Putamen (tissue), 1 donor: ENCODE results near the gene PLA2G4D.
A peak's percentile ranks its signal among the peaks of the same experiment; 100 is the strongest.

Source experiments
- DNase-seq: peaks from one replicate; pipeline ENCODE4 v3.0.0-alpha.2; 2016; ENCODE audit warnings: low spot score

Gene PLA2G4D

DNA sequence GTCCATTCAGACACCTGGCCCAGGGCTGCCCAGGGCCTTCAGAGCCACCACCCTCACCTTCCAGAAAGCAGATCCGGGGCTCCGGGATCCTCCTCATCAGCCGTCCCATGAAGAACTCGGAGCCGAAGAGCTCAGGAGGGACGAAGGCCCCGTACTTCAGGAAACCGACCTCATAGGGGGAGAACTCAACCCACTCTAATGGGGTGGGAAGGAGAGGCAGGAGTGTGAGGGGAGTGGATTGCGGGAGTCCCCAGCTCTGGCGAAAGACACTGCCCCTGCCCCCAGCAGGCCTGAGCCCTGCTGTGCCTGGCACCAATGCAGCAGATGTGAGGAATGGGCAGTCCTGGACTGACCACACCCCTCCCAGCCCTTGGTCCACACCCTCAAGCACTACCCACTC lies 22.6 kb downstream of the PLA2G4D start:
- DNase-seq: no peak

DNA sequence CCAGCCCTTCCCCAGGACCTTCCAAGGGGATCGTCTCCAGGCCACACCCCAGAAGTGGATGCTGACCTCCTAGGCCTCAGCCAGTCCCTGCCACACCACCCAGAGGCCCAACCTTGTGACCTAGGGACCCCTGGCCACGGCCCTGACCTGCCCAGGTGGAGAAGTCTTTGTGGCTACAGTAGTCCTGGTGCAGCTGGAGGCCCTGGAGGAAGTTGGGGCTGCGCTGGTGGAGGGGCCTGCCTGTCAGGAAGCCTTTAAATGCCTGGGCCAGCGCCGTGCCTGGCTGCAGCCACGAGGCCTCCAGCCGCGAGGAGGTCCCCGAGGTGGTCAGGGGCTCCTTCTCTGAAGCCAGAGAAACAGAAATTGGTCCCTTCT lies 23.4 kb downstream of the PLA2G4D start:
- DNase-seq: no peak

DNA sequence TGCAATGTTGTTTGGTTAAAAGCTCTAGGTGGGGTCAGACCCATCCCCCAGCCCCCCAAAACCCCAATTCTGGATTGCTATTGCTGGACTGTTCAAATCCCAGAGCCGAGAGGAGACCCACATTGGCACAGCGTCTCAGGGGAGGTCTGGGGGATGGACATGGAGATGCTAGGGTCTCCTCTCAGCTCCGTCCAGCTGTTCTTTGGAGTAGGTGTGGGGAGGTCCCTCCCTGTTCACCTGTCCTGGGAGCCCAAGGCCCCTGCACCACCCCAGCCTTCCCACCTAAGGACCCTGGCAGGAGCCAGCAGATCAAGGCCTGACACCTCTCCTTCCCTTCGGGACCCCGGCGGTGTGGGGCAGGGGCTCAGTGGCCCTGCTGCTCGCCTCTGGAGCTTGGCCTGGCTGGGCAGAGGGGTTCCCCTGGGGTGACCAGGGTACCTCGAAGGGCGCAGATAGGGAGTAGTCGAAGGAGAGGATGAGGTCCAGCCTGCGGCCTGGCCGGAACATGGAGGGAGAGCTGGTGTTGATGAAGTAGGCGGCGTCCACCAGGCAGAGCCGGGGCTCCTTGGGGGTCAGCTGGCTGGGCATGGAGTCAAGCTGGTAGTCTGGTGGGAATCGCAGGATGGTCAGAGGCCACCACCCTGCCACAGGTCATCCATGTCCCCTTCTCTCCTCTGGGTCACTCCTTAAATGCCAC lies 23.9 kb downstream of the PLA2G4D start:
- DNase-seq: no peak

DNA sequence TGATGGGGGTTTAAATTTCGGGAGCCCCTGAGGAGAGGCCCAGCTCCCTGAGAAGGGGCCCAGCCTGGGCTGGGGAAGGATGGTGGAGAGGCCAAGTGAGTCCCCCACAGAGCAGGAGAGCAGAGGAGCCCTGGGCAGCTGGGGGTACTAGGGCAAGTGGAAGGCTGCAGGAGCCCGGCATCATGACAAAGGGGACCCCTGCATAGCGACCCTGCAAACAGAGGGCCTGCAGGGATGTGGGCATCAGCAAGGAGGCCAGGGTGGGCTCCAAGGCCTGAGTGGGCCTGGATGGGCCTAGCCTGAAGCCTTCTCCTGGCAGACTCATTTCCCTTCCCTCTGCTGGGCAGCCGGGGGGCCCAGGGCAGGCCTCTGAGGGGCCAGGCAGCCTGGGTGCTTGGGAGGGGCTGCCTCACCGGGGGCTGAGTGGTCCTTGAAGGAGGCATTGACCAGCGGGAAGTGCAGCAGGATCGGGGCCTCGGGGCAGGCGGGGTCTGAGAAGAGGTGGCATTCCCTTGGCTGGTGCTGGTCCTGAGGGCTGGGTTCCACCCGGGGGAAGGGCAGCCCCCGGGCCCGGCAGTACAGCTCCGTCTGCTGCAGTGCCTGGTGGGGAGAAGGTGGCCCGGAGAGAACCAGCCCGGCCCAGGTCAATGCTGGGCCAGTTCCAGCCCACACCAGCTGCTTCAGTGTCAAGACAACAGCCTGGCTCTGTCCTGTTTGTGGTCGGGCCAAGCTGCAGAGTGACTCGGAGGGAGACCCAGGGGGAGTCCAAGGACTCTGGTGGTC lies 24.7 kb downstream of the PLA2G4D start:
- no peak for DNase-seq

DNA sequence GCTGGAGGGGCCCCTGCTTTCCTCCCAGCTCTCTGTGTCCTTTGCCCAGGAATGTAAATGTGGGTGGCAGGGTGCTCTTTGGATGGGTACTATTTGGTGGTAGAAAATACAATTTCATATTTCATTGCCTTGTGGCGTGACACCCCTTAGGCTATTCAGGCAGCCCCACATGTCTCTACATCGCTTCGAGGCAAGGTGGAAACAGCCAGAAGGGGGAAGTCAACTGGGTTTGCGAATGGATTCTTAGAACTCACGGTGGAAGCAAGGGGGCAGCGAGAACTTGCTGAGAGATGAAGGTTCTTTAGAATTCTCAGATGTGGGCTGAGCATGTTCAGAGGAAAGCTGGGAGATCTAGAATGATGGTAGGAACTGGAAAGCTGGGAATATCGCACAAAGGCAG lies 25.3 kb downstream of the PLA2G4D start:
- DNase-seq: no peak

DNA sequence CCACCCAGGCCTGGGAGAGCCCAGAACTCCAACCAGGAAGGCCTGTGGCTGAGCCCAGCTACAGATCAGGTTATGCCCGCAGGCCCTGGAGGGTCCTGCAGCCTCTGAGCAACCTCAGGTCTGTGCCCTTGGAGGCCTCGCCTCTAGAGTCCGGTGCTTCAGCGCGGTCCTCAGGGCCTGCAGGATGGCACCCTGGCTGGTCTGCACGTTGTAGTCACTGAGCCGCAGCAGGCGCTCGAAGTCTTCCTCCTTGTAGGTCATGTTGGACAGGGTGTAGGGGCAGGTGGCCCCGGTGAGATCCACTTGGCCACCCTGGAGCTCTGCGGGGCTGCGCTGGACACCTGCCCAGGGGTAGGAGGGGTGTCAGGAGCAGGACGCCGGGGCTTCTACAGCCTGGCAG lies 25.8 kb downstream of the PLA2G4D start:
- no peak for DNase-seq

DNA sequence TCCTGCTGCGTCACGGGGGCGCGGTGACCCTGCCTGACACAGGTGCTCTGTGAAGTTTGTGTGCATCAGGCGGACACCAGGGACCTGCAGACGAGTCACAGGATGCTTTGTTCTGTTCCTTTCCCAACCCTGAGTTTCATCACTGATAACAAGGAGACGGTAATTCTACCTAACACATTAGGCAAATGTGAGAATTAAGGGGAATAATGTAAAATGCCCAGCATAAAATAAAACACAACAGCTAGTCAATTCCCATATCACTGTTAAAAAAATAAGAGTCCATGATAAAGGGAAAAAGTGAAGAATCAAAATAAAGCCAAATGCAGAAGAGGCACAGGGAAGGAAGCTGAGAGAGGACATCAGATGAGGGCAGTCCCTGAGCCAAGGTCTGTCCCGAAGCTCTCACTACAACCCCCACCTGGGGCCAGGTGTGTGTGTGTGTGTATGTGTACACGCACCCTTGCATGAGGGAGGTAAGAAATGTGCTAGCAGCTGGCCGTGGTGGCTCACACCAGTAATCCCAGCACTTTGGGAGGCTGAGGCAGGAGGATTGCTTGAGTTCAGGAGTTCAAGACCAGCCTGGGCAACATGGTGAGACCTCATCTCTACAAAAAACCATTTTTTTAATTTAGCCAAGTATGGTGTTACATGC lies 27.5 kb downstream of the PLA2G4D start:
- no peak for DNase-seq

DNA sequence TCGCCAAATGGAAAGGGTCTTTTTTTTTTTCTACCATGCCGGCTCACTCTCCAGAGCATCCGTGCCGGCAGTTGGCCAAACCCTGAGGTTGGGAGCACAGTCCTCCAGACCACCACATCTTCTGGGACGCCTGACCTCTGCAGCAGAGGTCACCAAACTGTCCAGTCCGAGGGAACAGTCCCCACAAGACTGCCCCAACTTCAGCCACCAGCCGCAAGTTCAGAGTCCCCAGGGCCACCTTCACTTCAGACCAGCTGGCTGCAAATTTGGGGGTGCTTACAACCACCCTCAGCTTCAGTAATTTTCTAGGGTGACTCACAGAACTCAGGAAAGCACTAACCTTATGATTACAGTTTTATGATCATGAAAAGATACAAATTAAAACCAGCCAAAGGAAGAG lies 28.9 kb downstream of the PLA2G4D start:
- no peak for DNase-seq

DNA sequence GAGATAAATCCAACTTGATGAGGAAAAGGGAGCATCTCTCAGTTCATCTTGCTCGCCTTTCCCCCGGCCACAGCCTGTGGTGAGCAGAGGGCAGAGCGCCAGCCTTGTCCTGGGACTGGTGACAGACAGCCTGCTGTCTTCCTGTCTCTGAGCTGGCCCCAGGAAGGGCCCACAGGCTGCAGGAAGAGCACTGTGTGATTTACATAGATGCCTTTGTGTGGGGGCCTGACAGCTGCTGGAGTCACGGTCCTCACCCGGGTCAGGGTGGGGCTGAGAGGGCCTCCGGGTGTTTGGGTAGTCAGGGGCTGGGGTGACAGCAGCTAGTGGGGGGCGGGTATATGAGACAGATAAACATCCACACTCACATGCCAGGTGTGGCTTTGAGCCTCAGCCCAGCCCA lies 29.3 kb downstream of the PLA2G4D start:
- peak; percentile 18 for DNase-seq

DNA sequence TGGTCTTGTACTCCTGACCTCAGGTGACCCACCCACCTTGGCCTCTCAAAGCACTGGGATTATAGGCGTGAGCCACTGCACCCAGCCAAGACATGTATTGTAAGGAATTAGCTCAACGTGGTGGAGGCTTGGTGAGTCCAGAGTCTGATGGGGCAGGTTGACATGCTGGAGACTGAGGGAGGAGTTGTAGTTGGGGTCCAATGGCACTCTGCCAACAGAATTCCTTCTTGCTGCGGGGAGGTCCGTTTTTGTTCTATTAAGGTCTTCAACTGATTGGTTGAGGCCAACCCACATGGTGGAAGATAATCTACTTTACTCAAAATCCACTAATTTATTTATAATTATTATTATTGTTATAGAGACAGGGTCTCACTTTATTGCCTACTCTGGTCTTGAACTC lies 30.1 kb downstream of the PLA2G4D start:
- DNase-seq: no peak

DNA sequence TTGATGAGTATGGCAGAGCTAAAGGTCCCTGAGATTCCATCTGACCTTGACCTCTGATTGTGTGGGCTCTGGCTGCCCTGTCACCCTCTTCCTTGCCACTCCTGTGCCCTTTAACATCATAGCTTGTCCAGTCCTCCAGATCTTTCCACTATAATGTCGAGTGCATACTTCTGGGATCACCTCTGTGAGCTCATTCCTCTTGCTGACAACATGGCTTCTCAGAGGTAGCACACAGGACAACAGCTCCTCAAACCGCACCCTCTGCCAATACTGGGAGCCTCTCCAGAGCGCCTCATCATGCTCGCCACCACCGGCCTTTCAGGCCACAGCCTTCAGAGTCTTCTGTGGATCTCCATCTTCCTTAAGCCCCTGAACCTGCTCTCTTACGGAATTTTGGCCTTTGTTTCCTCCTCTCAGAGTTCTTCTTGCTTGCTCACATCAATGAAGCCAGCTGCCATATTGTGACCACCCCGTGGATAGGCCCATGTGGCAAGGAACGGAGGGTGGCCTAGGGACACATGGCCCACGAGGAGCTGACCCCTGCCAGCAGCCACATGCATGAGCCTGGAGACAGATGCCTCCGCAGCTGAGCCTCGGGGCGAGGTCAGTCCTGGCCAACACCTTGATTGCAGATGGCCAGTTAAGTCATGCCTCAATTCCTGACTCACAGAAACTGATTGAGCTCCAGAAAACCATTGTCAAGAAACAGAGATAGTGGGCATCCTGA lies 31.1 kb downstream of the PLA2G4D start:
- no peak for DNase-seq

DNA sequence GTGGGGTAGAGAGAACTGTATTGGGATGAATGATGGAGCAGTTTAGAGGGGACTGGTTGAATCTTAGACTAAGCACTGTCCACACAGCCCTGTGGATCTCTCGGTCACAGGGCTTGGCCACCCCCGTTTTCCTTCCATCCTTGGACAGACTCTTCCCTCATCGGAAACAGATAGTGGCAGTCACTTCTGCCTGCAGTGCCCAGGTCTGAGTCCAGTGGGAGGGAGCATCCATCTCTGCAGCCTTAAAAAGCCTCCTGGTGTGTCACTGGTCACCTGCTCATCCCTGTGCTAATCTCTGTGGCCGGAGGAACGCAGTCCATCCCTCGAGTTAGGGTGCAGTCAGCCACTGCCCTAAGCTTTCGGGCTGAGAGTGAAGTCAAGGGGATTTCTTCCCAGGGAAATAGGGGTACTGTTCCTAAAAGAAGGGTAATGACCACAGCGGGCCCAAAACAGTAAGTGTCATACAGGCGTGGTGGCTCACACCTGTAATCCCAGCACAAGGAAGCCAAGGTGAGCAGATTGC lies 32.0 kb downstream of the PLA2G4D start:
- DNase-seq: no peak

DNA sequence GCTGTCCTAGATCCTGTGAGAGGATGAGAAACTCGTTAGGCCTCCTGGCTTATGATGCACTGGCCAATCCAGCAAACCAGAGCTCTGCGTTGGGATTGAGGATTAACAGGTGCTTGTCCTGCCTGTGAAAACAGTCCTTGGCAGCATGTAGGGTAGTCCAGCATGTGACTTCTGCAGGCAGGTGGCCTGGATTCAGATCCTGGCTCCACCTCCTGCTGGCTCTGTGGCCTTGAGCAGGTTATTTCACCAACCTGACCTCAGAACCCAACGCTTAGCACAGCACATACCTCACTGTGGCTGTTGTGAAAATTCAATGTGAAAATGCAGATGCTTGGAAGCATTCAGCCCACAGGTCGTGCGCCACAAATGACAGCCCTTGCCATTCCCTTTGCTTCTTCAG lies 33.6 kb downstream of the PLA2G4D start:
- no peak for DNase-seq

DNA sequence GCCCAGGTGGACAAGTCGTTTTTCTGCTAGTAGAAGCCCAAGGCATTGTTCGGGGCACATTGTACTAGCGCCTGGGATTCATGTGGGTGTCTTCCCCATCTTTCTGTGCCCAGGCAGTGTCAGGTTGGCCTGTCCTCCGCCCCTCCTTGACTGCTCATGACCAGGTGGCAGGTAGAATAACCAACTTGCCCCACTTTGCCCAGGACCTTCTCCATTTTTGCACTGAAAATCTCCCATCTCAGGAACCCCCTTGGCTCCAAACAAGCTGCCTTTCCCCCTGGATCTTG lies 33.9 kb downstream of the PLA2G4D start:
- no peak for DNase-seq

DNA sequence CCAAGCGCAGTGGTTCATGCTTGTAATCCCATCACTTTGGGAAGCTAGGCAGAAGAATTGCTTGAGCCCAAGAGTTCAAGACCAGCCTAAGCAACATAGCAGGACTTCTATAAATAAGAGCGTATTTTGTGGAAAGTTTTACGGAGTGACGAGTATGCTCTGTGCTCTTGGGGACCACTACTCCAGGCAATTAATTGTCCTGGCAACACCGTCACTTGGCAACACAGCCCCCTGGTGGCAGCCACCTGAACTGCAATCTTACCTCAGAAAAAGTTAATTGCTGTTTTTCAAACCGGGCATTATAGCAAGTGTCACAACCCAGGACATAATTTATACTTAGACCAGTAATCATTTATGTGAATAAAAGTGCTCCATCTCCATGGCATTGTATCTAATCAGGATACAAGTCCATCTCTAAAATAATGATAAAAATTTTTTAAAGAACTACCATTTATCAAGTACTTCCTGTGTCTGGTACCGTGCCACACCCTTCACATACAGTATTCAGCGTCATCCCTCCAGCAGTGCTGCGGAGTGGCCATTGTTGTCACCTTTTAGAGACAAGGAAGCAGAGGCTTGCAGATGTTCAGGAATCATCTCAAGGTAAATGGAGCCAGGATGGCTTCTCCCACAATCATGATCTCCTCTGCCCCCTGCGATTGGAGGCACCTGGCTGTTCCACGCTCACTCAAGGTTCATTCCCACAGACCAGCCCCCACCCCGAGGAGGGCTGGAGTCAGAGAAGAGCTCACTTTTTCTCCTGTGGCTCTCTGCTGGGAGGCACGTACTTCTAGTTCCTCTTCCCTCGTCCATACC lies 34.5 kb downstream of the PLA2G4D start:
- DNase-seq: no peak

DNA sequence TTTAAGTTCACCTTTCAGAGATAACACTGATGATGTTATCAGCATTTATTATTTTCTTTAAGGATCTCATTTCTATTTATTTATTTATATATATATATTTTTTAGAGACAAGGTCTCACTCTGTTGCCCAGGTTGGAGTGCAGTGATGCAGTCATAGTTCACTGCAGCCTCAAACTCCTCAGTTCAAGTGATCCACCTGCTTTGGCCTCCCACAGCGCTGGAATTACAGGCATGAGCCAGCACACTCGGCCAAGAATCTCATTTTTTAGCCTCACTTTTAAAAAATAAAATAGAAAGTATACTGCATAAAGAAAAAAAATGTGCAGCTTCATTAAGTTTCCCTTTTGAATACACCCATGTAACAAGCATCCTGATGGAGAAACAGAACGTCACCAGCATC lies 35.6 kb downstream of the PLA2G4D start:
- no peak for DNase-seq

DNA sequence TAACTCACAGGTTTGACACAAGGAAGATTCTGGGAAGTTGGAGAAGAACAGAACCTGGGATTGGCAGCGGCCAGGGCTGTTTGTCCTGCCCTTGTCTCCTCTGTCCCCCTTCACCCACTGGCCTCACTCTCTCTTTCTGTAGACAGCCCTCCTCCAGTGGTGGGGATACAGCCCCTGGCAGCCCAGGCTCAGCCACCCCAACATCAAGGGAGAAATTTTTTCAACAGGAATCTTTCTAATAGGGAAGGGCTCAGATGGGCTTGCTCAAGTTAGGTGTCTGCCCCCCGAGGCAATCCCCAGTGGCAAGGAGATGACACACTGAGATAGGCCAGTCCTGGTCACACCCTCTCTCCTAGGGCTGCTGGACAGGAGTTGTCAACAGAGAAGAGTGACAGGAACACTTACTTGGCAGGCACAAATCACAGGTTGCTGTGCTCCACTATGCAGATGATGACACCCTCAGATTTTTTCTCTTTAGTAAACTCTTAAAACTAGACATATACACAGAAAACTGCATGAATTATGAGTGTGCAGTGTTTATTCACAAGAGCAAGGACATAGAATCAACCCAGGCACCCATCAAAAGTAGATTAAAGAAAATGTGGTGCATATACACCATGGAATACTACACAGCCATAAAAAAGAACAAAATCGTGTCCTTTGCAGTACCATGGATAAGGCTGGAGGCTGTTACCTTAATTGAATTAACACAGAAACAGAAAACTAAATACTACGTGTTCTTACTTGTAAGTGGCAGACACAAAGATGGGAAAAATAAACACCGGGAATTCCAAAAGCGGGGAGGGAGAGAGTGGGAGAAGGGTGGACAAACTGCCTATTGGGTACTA lies 36.3 kb downstream of the PLA2G4D start:
- DNase-seq: no peak

DNA sequence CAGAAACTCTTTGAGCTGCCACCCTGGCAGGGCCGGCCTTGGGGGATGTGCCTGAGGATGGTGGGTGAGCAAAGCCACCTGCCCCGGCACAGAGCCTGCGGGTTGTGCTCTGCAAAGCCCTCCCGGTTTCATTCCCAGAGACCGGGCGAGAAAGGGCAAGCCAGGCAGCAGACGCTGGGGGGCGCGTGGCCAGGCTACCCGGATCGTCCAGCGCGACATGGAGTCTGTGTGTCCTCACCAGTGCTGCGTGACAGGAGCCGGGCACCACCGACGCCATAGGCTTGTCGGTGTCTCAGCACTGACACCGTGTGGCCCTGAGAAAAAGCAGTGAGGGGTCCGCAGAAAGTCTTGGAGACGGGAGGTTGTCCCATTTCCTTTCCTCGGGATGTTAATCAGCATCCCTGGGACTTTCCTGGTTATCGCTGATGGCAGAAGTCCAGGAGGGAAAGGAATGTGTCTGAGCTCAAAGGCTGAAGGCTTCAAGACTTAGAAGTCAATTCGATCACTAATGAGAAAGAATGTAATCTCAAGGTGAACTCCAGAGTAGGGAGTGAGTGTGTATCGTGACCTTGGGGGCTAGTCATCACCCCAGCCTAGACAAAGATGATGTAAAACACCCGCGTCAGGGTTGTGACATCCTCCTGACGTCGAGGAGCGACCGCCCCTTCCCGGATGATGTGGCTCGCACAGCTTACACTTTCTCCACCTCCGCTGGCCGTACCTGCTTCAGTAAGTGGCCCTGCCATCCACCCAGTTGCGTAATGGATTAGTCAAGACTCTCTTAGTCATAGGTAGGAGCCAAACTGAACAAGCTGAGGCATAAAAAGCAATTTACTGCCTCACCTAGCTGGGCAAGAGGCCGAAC lies 37.2 kb downstream of the PLA2G4D start:
- peak; percentile 54 for DNase-seq

DNA sequence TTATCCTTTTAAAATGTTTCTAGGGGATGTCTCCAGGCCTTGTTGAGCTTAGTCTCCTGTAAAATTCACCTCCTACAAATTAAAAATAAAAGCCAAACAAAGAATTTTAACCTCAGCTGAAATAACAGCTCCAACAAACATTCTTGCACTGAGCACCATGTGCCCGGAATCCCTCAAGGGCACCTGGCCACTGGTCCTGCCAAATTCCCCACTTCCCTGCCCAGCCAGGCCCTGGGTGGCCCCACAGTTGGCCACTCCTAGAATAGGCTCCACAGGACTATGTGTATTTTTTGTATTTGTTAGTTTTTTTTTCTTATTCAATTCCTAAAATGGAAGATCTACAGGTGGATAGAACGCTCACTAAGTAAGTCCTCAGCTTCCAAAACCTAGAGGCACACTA lies 40.4 kb downstream of the PLA2G4D start:
- DNase-seq: no peak

DNA sequence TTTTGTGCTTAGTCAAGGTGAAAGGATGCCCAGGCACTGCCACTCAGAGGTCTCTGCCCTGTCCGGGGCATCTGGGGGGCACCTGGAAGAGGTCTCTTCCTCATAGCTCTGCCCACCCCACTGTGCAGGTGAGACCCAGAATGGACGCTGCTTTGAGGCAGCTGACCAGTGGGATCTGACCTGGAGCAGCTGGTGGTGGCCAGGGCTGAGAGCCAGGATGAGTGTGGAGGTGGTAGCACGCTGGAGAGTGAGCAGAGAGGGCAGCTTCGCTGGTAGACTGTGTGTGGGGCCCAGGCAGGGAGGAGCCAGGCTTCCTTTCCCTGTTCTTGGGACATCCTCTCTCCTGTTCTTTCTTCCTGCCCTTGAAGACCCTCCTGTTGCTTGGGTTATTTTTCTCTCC lies 41.4 kb downstream of the PLA2G4D start:
- DNase-seq: no peak
